ENCODE measurements around the gene REEP5. TPM values are rescaled to one million over a fixed set of nuclear protein-coding genes. Genes with fewer than 3 reads are reported as not detected.

REEP5 gene
- total RNA-seq, 1 donor from 2014 or later = 120 TPM

DNA sequence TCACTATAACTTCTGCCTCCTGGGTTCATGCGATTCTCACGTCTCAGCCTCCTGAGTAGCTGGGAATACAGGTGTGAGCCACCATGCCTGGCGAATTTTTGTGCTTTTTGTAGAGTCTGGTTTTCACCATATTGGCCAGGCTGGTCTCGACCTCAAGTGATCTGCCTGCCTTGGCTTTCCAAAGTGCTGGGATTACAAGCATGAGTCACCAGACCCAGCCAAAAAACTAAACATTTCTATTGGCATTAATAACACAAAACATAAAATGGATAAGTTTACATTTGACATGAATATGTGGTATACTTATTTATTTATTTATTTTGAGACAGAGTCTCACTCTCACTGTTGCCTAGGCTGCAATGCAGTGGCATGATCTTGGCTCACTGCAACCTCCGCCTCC, 13.6 kb upstream of the REEP5 start:
- no peak overlapping the region for H2AFZ ChIP-seq (ENCODE audit: low read depth, low read length)
- Mint-ChIP-seq H3K27me3 (ENCODE audit: low read depth, unreplicated experiment) (no peaks in the 10 kb centered on the region), H3K9me3 (ENCODE audit: unreplicated experiment) (no peaks in the 10 kb centered on the region), H3K27ac (ENCODE audit: unreplicated experiment) (no peak overlapping the region), H3K36me3 (ENCODE audit: low read depth, unreplicated experiment) (no peaks in the 10 kb centered on the region), H3K4me1 (ENCODE audit: low read depth, unreplicated experiment) (no peaks in the 10 kb centered on the region), H3K4me3 (ENCODE audit: unreplicated experiment) (no peak overlapping the region)
- no peak overlapping the region for H3K9ac ChIP-seq (ENCODE audit: low read length)
- H3K36me3 ChIP-seq (ENCODE audit: insufficient read depth, low read length) = no peaks in the 10 kb centered on the region
- no peak overlapping the region for H3K4me2 ChIP-seq (ENCODE audit: low read length)
- no peaks in the 10 kb centered on the region for H3K27me3 ChIP-seq (ENCODE audit: insufficient read depth, low read length)
- no peak overlapping the region for H3K4me3 ChIP-seq (ENCODE audit: insufficient read depth, low read depth, low read length)
- no peaks in the 10 kb centered on the region for H3K9me3 ChIP-seq (ENCODE audit: insufficient read depth, low read depth, low read length)
- DNase-seq (ENCODE audit: low read depth) (no peak), FAIRE-seq (no peak)
- H3K27ac ChIP-seq (ENCODE audit: low read depth, low read length) = no peak overlapping the region
- no peaks in the 10 kb centered on the region for H4K20me1 ChIP-seq (ENCODE audit: insufficient read depth, low read length)
- TF ChIP-seq, protein P1, sequence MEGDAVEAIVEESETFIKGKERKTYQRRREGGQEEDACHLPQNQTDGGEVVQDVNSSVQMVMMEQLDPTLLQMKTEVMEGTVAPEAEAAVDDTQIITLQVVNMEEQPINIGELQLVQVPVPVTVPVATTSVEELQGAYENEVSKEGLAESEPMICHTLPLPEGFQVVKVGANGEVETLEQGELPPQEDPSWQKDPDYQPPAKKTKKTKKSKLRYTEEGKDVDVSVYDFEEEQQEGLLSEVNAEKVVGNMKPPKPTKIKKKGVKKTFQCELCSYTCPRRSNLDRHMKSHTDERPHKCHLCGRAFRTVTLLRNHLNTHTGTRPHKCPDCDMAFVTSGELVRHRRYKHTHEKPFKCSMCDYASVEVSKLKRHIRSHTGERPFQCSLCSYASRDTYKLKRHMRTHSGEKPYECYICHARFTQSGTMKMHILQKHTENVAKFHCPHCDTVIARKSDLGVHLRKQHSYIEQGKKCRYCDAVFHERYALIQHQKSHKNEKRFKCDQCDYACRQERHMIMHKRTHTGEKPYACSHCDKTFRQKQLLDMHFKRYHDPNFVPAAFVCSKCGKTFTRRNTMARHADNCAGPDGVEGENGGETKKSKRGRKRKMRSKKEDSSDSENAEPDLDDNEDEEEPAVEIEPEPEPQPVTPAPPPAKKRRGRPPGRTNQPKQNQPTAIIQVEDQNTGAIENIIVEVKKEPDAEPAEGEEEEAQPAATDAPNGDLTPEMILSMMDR (IDR thresholded peaks at IDR 0.05; ENCODE audit: insufficient read depth, low read depth, low read length) = no peak
- TF ChIP-seq EZH2 (IDR thresholded peaks at IDR 0.05; ENCODE audit: insufficient read depth, low read length) = no peak
- peaks cover 3% of the 10 kb centered on the region for H3K4me1 ChIP-seq (ENCODE audit: insufficient read depth, low read length)
- no peaks in the 10 kb centered on the region for H3K79me2 ChIP-seq (ENCODE audit: insufficient read depth, low read length)

DNA sequence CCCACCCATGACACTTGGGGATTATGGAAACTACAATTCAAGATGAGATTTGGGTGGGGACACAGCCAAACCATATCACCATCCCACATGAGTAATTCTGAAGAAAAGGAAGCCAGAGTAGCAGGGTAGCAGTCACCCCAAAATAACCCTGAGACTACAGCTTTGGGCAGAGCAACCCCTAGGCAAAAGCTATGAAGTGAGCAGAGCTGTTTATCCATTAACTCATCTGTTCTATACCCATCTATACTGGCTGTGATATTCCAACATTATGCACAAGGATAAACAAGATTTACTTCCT, 12.3 kb upstream of the REEP5 start:
- H3K27me3 Mint-ChIP-seq (ENCODE audit: low read depth, unreplicated experiment) = no peaks in the 10 kb centered on the region
- Histone ChIP-seq H3K9ac (ENCODE audit: low read length) (no peak overlapping the region), H3K4me3 (ENCODE audit: insufficient read depth, low read depth, low read length) (no peak overlapping the region), H3K4me2 (ENCODE audit: low read length) (peak overlapping the region; percentile 17), H3K4me1 (ENCODE audit: insufficient read depth, low read length) (peaks cover 4% of the 10 kb centered on the region), H2AFZ (ENCODE audit: low read depth, low read length) (no peak overlapping the region), H3K9me3 (ENCODE audit: insufficient read depth, low read depth, low read length) (no peaks in the 10 kb centered on the region), H3K27me3 (ENCODE audit: insufficient read depth, low read length) (no peaks in the 10 kb centered on the region), H3K36me3 (ENCODE audit: insufficient read depth, low read length) (no peaks in the 10 kb centered on the region), H3K27ac (ENCODE audit: low read depth, low read length) (no peak overlapping the region), H4K20me1 (ENCODE audit: insufficient read depth, low read length) (no peaks in the 10 kb centered on the region), H3K79me2 (ENCODE audit: insufficient read depth, low read length) (no peaks in the 10 kb centered on the region)
- H3K36me3 Mint-ChIP-seq (ENCODE audit: low read depth, unreplicated experiment) = no peaks in the 10 kb centered on the region
- peaks cover 3% of the 10 kb centered on the region for H3K4me1 Mint-ChIP-seq (ENCODE audit: low read depth, unreplicated experiment)
- no peak overlapping the region for H3K27ac Mint-ChIP-seq (ENCODE audit: unreplicated experiment)
- FAIRE-seq (no peak), DNase-seq (ENCODE audit: low read depth) (no peak)
- no peak for TF ChIP-seq EZH2 (IDR thresholded peaks at IDR 0.05; ENCODE audit: insufficient read depth, low read length)
- TF ChIP-seq, protein P1 (IDR thresholded peaks at IDR 0.05; ENCODE audit: insufficient read depth, low read depth, low read length) = no peak
- no peak overlapping the region for H3K4me3 Mint-ChIP-seq (ENCODE audit: unreplicated experiment)
- H3K9me3 Mint-ChIP-seq (ENCODE audit: unreplicated experiment) = no peaks in the 10 kb centered on the region

DNA sequence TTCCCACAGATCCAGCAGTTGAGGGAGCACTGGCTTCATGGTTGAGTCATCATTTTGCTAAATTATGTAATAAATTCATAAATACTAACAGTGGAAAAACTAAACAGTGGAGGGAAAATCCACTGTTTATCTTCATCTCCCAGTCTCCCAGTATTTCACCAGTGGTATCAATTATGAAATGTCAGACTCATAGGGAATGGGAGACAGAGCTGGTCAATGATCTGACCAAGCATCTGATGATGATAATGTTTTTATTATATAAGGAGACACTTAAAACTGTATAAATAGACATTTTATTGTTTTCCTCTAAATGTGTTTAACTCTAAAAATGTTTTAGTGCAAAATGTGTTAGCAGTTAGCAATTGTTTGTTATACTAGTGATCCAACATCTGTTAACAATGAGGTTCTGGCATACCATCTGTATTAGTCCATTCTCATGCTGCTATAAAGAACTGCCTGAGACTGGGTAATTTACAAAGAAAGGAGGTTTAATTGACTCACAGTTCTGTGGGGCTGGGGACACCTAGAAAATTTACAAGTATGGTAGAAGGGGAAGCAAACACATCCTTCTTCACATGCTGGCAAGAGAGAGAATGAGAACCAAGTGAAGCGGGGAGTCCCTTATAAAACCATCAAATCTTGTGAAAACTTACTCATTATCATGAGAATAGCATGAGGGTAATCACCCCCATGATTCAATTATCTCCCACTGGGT, 11.8 kb upstream of the REEP5 start:
- peak overlapping the region; percentile 17 for H3K4me2 ChIP-seq (ENCODE audit: low read length)

More for the DNA sequence above, 11.8 kb upstream of the REEP5 start:
- Histone ChIP-seq H4K20me1 (ENCODE audit: insufficient read depth, low read length) (no peaks in the 10 kb centered on the region), H3K4me1 (ENCODE audit: insufficient read depth, low read length) (peaks cover 6% of the 10 kb centered on the region), H3K79me2 (ENCODE audit: insufficient read depth, low read length) (no peaks in the 10 kb centered on the region), H3K9ac (ENCODE audit: low read length) (no peak overlapping the region), H3K27me3 (ENCODE audit: insufficient read depth, low read length) (no peaks in the 10 kb centered on the region), H3K4me3 (ENCODE audit: insufficient read depth, low read depth, low read length) (no peak overlapping the region), H2AFZ (ENCODE audit: low read depth, low read length) (no peak overlapping the region), H3K36me3 (ENCODE audit: insufficient read depth, low read length) (no peaks in the 10 kb centered on the region), H3K27ac (ENCODE audit: low read depth, low read length) (no peak overlapping the region), H3K9me3 (ENCODE audit: insufficient read depth, low read depth, low read length) (no peaks in the 10 kb centered on the region)
- no peaks in the 10 kb centered on the region for H3K9me3 Mint-ChIP-seq (ENCODE audit: unreplicated experiment)
- no peak overlapping the region for H3K4me3 Mint-ChIP-seq (ENCODE audit: unreplicated experiment)
- H3K27me3 Mint-ChIP-seq (ENCODE audit: low read depth, unreplicated experiment) = no peaks in the 10 kb centered on the region
- TF ChIP-seq, protein P1 (IDR thresholded peaks at IDR 0.05; ENCODE audit: insufficient read depth, low read depth, low read length) = no peak
- no peak for TF ChIP-seq EZH2 (IDR thresholded peaks at IDR 0.05; ENCODE audit: insufficient read depth, low read length)
- FAIRE-seq (no peak), DNase-seq (ENCODE audit: low read depth) (peak; percentile 70)
- H3K27ac Mint-ChIP-seq (ENCODE audit: unreplicated experiment) = no peak overlapping the region
- H3K4me1 Mint-ChIP-seq (ENCODE audit: low read depth, unreplicated experiment) = peaks cover 3% of the 10 kb centered on the region
- no peaks in the 10 kb centered on the region for H3K36me3 Mint-ChIP-seq (ENCODE audit: low read depth, unreplicated experiment)
